MCF 10A (cell line): ENCODE results near the gene OSMR. TPM values are rescaled to one million over a fixed set of nuclear protein-coding genes. Genes with fewer than 3 reads are reported as not detected.
"Not testable (repeated sequence)": the region's sequence is repeated elsewhere in the genome, so short reads cannot be mapped to it uniquely, and the experiment has no call there.

Source experiments
- BruUV-seq: library from RNA; stranded (reverse); fragments of 400-500 nt; replicated peaks from 2 replicates; lab custom pipeline; 2021; lab: Mats Ljungman, UMichigan
- CTCF ChIA-PET: fragments of 300-600 bp; sonication (Branson Sonifier 250); formaldehyde crosslinking; extraction: SDS; loops from one replicate; lab custom pipeline; 2021; ENCODE audit warnings: antibody characterized with exemption, inconsistent platforms; lab: Yijun Ruan, JAX
- POLR2A ChIA-PET: fragments of 300-600, 350-650 bp; sonication (Branson Sonifier 250); formaldehyde crosslinking; extraction: SDS; loops from one replicate; lab custom pipeline; 2020; ENCODE audit warnings: antibody characterized with exemption, inconsistent platforms; lab: Yijun Ruan, JAX
- DNase-seq: peaks from one replicate; pipeline ENCODE4 v3.0.0-alpha.2; 2018; ENCODE audit not compliant: unreplicated experiment
- H3K27ac Mint-ChIP-seq: one replicate; pipeline ENCODE4 v1.8.0; 2022; ENCODE audit warnings: mild to moderate bottlenecking, low read depth, mixed read lengths; ENCODE audit not compliant: unreplicated experiment
- H3K27me3 Mint-ChIP-seq: one replicate; pipeline ENCODE4 v1.8.0; 2022; ENCODE audit warnings: mixed read lengths; ENCODE audit not compliant: insufficient read depth, unreplicated experiment
- H3K36me3 Mint-ChIP-seq: one replicate; pipeline ENCODE4 v1.8.0; 2022; ENCODE audit warnings: mild to moderate bottlenecking, moderate library complexity, mixed read lengths; ENCODE audit not compliant: insufficient read depth, unreplicated experiment
- H3K4me1 Mint-ChIP-seq: one replicate; pipeline ENCODE4 v1.8.0; 2022; ENCODE audit warnings: mixed read lengths; ENCODE audit not compliant: insufficient read depth, unreplicated experiment
- H3K4me3 Mint-ChIP-seq: one replicate; pipeline ENCODE4 v1.8.0; 2022; ENCODE audit warnings: mild to moderate bottlenecking, moderate library complexity, mixed read lengths; ENCODE audit not compliant: unreplicated experiment
- H3K9me3 Mint-ChIP-seq: one replicate; pipeline ENCODE4 v1.8.0; 2022; ENCODE audit warnings: mixed read lengths; ENCODE audit not compliant: unreplicated experiment
- CTCF ChIP-seq: fragments of 200-600 bp; IDR thresholded peaks from one replicate; pipeline ENCODE4 v1.8.0; 2022; ENCODE audit warnings: antibody characterized with exemption, mild to moderate bottlenecking; ENCODE audit not compliant: unreplicated experiment
- intact Hi-C: fragments of 100-400 bp; cut with micrococcal nuclease; formaldehyde crosslinking; loops from 2 replicates; pipeline ENCODE4 v1.14.1; 2022
- total RNA-seq: library from RNA; stranded (reverse); gene quantifications from 2 replicates; pipeline ENCODE4 v1.2.3, GENCODE V29; 2022

Gene OSMR
- total RNA-seq, 1 experiment from 2014 or later = 89.1 TPM

GRCh38 chr5:38848637-38849036, 2.8 kb downstream of the OSMR start:
- Mint-ChIP-seq H3K27me3 (no peaks in the 10 kb centered on the region), H3K9me3 (no peaks in the 10 kb centered on the region), H3K4me1 (peaks cover 15% of the 10 kb centered on the region), H3K4me3 (peak overlapping the region; percentile 99), H3K27ac (peak overlapping the region; percentile 44), H3K36me3 (peaks cover 20% of the 10 kb centered on the region)
- ChIA-PET POLR2A (interaction anchor here (0.6 to 10.5 kb wide), 8 partner anchors 9 to 404 kb away, joined by 3 to 179 read pairs (median 10); no protein-coding TSS in a partner anchor), CTCF (interaction anchor here (1.4 to 2.6 kb wide), 2 partner anchors 74 to 407 kb away, joined by 4 to 13 read pairs; no protein-coding TSS in a partner anchor)
- intact Hi-C loops = no loop called here
- no TSS peak for BruUV-seq
- no peak for DNase-seq
- no peak for TF ChIP-seq CTCF

- DNase-seq, H3K27me3 Mint-ChIP-seq, CTCF ChIA-PET, H3K27ac Mint-ChIP-seq, intact Hi-C loops, H3K9me3 Mint-ChIP-seq, BruUV-seq, H3K4me3 Mint-ChIP-seq: not testable (repeated sequence)
- H3K4me1 Mint-ChIP-seq = peaks cover 26% of the 10 kb centered on the region
- POLR2A ChIA-PET = interaction anchor here (10.5 kb wide), 1 partner anchor 21 kb away, joined by 179 read pairs; no protein-coding TSS in a partner anchor
- H3K36me3 Mint-ChIP-seq = peaks cover 34% of the 10 kb centered on the region
Observed at GRCh38 chr5:38851640-38852039, 5.8 kb downstream of the OSMR start.

DNA sequence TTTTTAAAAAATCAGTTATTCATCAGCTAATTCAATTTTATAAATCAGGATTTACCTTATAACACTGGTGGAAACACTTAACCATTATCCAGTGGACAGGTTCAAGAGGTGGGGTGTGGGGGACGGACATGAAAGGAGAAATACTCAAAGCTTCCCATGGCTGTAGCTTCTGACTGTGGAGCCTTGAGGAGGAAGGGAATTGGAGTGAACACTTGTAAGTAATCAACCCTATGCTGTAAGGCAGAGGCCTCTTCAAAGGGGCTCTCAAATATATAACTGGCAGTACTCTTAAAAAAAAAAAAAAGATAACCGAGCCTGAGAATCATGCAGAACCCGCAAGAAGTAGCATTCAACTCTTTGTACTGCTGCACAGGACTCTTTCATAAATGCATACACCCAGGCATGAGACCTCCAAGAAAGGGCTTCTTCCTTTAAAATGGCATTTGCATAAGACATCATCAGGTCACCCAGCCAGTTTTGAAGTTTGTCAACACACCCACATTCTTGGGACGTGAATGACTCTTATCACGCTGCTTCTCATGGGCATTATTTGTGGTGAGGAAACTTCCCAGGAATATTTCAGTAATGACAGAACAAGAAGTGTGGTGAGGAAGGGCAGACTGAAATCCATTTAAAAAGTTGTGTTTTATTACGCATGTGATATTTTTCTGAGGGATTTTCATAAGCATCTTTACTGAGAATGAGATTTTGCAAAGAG, 8.1 kb downstream of the OSMR start:
- TF ChIP-seq CTCF = no peak
- H3K9me3 Mint-ChIP-seq = no peaks in the 10 kb centered on the region
- peak overlapping the region; percentile 69 for H3K27ac Mint-ChIP-seq
- H3K4me3 Mint-ChIP-seq = peak overlapping the region; percentile 47
- peak; percentile 78 for DNase-seq
- BruUV-seq = no TSS peak
- peaks cover 44% of the 10 kb centered on the region for H3K36me3 Mint-ChIP-seq
- H3K4me1 Mint-ChIP-seq = peaks cover 31% of the 10 kb centered on the region
- intact Hi-C loops = loop anchor here (1.0 kb wide), 1 partner anchor 8 kb away; the partner anchor contains the start of gene OSMR
- H3K27me3 Mint-ChIP-seq = no peaks in the 10 kb centered on the region
- ChIA-PET POLR2A (interaction anchor here (1.0 to 1.8 kb wide), 3 partner anchors 14 to 18 kb away, joined by 3 to 9 read pairs (median 3); no protein-coding TSS in a partner anchor), CTCF (no interaction called here)

- TF ChIP-seq CTCF = no peak
- H3K27me3 Mint-ChIP-seq = no peaks in the 10 kb centered on the region
- no peak overlapping the region for H3K4me3 Mint-ChIP-seq
- no peak for DNase-seq
- H3K9me3 Mint-ChIP-seq = no peaks in the 10 kb centered on the region
- peaks cover 29% of the 10 kb centered on the region for H3K4me1 Mint-ChIP-seq
- BruUV-seq = no TSS peak
- peaks cover 44% of the 10 kb centered on the region for H3K36me3 Mint-ChIP-seq
- POLR2A ChIA-PET = interaction anchor here (1.0 to 2.7 kb wide), 3 partner anchors 9 to 15 kb away, joined by 3 to 17 read pairs (median 13); partner anchors contain the start of gene OSMR
- CTCF ChIA-PET = no interaction called here
- intact Hi-C loops = loop anchor here (1.0 kb wide), 1 partner anchor 9 kb away; the partner anchor contains the start of gene OSMR
- H3K27ac Mint-ChIP-seq = peak overlapping the region; percentile 69
Observed at GRCh38 chr5:38854907-38855306, 9.1 kb downstream of the OSMR start.
